ENCODE results near the gene VDR. TPM values are rescaled to one million over a fixed set of nuclear protein-coding genes. Genes with fewer than 3 reads are reported as not detected.
"Not testable (repeated sequence)": the region's sequence is repeated elsewhere in the genome, so short reads cannot be mapped to it uniquely, and the experiment has no call there.

VDR gene
- total RNA-seq, 1 donor from 2014 or later: 0.54 TPM

DNA sequence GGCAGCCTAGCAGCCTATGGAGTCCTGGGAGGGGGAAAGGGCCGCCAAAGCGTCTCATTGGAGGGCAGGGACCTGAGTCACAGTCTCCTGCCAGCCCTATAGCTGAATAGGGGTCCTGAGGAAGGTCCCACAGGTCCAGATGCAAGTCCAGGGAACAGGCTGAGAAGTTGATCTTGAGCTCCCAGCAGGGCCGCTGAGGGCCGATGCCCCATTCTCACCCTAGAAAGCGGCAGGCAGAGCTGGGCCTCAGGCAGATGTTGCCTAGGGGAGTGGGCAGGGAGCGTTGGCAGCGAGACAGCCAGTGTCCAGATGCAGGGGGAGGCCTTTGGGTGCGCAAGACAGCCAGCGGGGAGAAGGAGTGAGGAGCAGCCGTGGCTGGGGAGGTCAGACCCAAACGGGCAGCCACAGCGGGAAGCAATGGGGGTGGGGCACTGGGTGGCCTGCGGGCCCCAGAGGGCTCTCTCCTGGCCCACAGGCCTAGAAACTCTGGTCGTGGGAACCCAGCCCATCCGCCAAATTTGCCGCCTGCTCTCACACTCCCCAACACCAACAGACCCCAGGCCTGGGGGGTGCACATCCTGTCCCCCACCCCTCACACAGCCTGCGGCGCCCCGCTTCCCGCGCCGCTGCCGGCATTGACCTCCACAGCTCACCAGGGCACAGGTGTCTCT, 86.2 kb downstream of the VDR start:
- H3K4me3 Mint-ChIP-seq: peak overlapping the region; percentile 80
- no peaks in the 10 kb centered on the region for H3K9me3 Mint-ChIP-seq
- peak in 1 of 2 experiments; percentile 52 for DNase-seq (ENCODE audit: low spot score in 2 of 2, unreplicated experiment in 2 of 2)
- H3K27ac Mint-ChIP-seq: peak overlapping the region; percentile 94
- H3K27me3 Mint-ChIP-seq (ENCODE audit: low read depth): no peaks in the 10 kb centered on the region
- no peaks in the 10 kb centered on the region for H3K36me3 Mint-ChIP-seq
- peaks cover 64% of the 10 kb centered on the region for H3K4me1 Mint-ChIP-seq
- TF ChIP-seq CTCF (IDR thresholded peaks at IDR 0.05; ENCODE audit: unreplicated experiment): no peak

- no peak for DNase-seq (ENCODE audit: low spot score in 2 of 2, unreplicated experiment in 2 of 2)
- no peaks in the 10 kb centered on the region for H3K36me3 Mint-ChIP-seq
- H3K9me3 Mint-ChIP-seq: no peaks in the 10 kb centered on the region
- TF ChIP-seq CTCF (IDR thresholded peaks at IDR 0.05; ENCODE audit: unreplicated experiment): no peak
- peaks cover 69% of the 10 kb centered on the region for H3K4me1 Mint-ChIP-seq
- H3K27me3 Mint-ChIP-seq (ENCODE audit: low read depth): no peaks in the 10 kb centered on the region
- peak overlapping the region; percentile 80 for H3K4me3 Mint-ChIP-seq
- peak overlapping the region; percentile 94 for H3K27ac Mint-ChIP-seq
Observed at GRCh38 chr12:47818007-47818376, 86.8 kb downstream of the VDR start.

DNA sequence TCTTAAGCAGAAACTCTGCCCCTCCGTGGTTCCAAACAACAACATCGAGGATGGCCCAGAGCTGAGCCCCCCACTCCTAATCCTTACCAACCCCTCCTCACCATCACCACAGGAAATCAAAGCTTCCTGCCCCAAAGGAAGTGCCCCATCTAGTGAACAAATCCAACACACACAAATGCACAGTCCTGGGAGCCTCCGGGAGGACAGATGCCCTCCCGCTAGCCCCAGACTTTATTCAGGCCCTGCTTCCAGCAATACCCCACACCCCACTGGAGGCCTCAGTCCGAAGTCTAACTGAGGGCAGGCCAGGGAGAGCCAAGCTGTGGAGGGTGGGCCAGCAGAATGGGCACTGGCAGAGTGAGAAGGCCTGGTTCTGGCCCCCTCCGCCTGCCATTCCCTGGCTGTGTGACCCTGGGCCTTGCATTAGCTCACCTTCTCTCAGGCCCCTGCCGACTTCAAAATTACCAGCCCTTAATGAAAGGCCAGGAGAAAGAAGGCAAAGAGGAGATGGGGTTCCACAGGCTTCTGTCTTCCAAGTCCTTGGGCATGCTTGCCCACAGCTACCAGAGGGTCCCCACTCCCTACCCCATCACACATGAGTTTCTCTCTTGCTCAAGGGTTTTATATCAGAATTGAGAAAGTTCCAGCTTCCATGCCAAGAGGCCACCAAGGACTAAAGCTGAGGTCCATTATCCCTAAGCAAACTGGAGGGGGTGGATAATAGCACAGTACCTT, 87.4 kb downstream of the VDR start:
- no peak for DNase-seq (ENCODE audit: low spot score in 2 of 2, unreplicated experiment in 2 of 2)
- Mint-ChIP-seq H3K27me3 (ENCODE audit: low read depth) (no peaks in the 10 kb centered on the region), H3K4me3 (peak overlapping the region; percentile 80), H3K9me3 (no peaks in the 10 kb centered on the region), H3K27ac (peak overlapping the region; percentile 94), H3K4me1 (peaks cover 70% of the 10 kb centered on the region), H3K36me3 (no peaks in the 10 kb centered on the region)
- no peak for TF ChIP-seq CTCF (IDR thresholded peaks at IDR 0.05; ENCODE audit: unreplicated experiment)

GRCh38 chr12:47816403-47817271, 88.2 kb downstream of the VDR start:
- no peaks in the 10 kb centered on the region for H3K9me3 Mint-ChIP-seq
- no peaks in the 10 kb centered on the region for H3K27me3 Mint-ChIP-seq (ENCODE audit: low read depth)
- DNase-seq (ENCODE audit: low spot score in 2 of 2, unreplicated experiment in 2 of 2): no peak
- no peak for TF ChIP-seq CTCF (IDR thresholded peaks at IDR 0.05; ENCODE audit: unreplicated experiment)
- peaks cover 69% of the 10 kb centered on the region for H3K4me1 Mint-ChIP-seq
- peak overlapping the region; percentile 94 for H3K27ac Mint-ChIP-seq
- H3K4me3 Mint-ChIP-seq: peak overlapping the region; percentile 80
- no peaks in the 10 kb centered on the region for H3K36me3 Mint-ChIP-seq

- H3K27ac Mint-ChIP-seq: peak overlapping the region; percentile 66
- not testable (repeated sequence) for DNase-seq (ENCODE audit: low spot score in 2 of 2, unreplicated experiment in 2 of 2); H3K4me3 Mint-ChIP-seq; H3K36me3 Mint-ChIP-seq; H3K9me3 Mint-ChIP-seq; H3K27me3 Mint-ChIP-seq (ENCODE audit: low read depth)
- peaks cover 69% of the 10 kb centered on the region for H3K4me1 Mint-ChIP-seq
Observed at GRCh38 chr12:47815447-47815846, 89.3 kb downstream of the VDR start.
